ENCODE results near the gene REM1.

Gene REM1

DNA sequence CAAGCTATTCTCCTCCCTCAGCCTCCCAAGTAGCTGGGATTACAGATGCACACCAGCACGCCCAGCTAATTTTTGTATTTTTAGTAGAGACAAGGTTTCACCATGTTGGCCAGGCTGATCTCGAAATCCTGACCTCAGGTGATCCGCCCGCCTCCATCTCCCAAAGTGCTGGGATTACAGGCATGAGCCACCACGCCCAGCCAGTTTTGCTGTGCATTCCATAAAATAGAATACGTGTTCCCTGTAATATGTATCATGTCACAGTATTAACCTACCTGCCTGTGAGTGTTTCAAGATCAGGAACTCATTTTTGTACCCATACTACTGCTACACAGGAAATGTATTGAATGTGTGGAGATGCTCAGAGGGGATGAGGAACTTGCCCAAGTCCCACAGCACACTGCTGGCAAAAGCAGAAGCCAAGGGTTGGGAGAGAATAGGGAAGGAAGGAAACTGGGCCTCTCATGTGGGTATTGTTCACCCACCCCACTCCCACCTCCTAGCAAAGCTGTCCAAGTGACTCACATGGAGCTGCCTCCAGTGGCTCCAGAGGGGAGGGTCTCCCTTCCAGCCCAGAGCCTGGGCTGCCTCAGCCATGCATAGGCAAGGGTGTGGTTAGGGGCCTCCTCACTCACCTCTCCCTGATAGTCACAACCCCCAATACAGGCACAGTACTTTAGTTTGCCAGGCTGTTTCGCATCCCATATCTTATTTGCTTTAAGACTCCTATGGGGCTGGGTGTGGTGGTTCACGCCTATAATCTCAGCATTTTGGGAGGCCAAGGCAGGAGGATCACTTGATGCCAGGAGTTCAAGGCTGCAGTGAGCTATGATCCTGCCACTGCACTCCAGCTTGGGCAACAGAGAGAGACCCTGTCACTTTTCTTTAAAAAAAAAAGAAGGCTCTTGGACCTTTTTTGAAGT is 48.5 kb downstream of the REM1 start:
- no peak for DNase-seq (ENCODE audit: low read depth in 3 of 3)

DNA sequence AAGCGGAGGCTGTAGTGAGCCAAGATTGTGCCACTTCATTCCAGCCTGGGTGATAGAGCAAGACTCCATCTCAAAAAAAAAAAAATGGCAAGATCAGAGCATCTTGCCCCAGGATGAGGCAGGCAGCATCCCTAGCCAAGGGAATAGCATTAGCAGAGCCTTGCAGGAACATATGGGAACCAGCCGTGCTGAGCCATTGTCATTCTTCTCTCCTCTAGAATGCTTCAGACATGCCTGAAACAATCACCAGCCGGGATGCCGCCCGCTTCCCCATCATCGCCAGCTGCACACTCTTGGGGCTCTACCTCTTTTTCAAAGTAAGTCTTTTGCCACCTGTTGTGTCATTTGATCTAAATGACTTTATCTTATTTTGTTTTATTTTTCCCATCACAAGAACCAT is 52.2 kb downstream of the REM1 start:
- DNase-seq (ENCODE audit: low read depth in 3 of 3), result no peak

Measured in stimulated activated CD4-positive, alpha-beta T cell treated with anti-CD3 and anti-CD28 coated beads, TNF-alpha, amount 100 ng/mL, for 24 hours (primary cell).